Fibroblast of lung (primary cell): ENCODE measurements around the gene ASPRV1.

Experiments used
- CTCF ChIP-seq, 2 donors: IDR thresholded peaks in 1 of 2; conservative IDR thresholded peaks in 1 of 2; 1 replicate in 1 of 2; 2 replicates in 1 of 2; pipeline ENCODE4 v1.5.1; 2011 to 2012; ENCODE audit warnings: low read length in 2 of 2, control low read depth in 1 of 2, inconsistent platforms in 1 of 2, low read depth in 1 of 2, mild to moderate bottlenecking in 1 of 2
- EZH2 ChIP-seq: IDR thresholded peaks from 2 replicates; pipeline ENCODE4 v1.5.1; 2012; ENCODE audit warnings: low read length, control low read depth, mild to moderate bottlenecking; ENCODE audit errors: missing control alignments

- no peak for TF ChIP-seq CTCF (conservative IDR thresholded peaks at IDR 0.05 in 1 of 2, IDR thresholded peaks at IDR 0.05 in 1 of 2; ENCODE audit: low read depth in 1 of 2, low read length in 2 of 2)
- no peak for TF ChIP-seq EZH2
Measured at GRCh38 chr2:69914950-69915945, 46.2 kb downstream of the ASPRV1 start, which contains the start of gene MXD1.
